Glutamatergic neuron (in vitro differentiated cells): ENCODE data around the gene NOS1. TPM values are rescaled to one million over a fixed set of nuclear protein-coding genes. Genes with fewer than 3 reads are reported as not detected.
A peak's percentile ranks its signal among the peaks of the same experiment; 100 is the strongest.
"Not testable (repeated sequence)": the region's sequence is repeated elsewhere in the genome, so short reads cannot be mapped to it uniquely, and the experiment has no call there.

Source experiments
- DNase-seq: peaks from one replicate; pipeline ENCODE4 v3.0.0; 2022
- H3K27ac Mint-ChIP-seq: one replicate; pipeline ENCODE4 v1.8.0; 2020; ENCODE audit warnings: mild to moderate bottlenecking, mixed read lengths, inconsistent platforms; ENCODE audit not compliant: unreplicated experiment
- H3K27me3 Mint-ChIP-seq: one replicate; pipeline ENCODE4 v1.8.0; 2020; ENCODE audit warnings: mild to moderate bottlenecking, moderate library complexity, mixed read lengths, inconsistent platforms; ENCODE audit not compliant: unreplicated experiment
- H3K36me3 Mint-ChIP-seq: one replicate; pipeline ENCODE4 v1.8.0; 2020; ENCODE audit warnings: mild to moderate bottlenecking, mixed read lengths, inconsistent platforms; ENCODE audit not compliant: unreplicated experiment
- H3K4me1 Mint-ChIP-seq: one replicate; pipeline ENCODE4 v1.8.0; 2020; ENCODE audit warnings: mild to moderate bottlenecking, low read depth, mixed read lengths, inconsistent platforms; ENCODE audit not compliant: unreplicated experiment
- H3K4me3 Mint-ChIP-seq: one replicate; pipeline ENCODE4 v1.8.0; 2020; ENCODE audit warnings: mild to moderate bottlenecking, mixed read lengths, inconsistent platforms; ENCODE audit not compliant: unreplicated experiment
- H3K9me3 Mint-ChIP-seq: one replicate; pipeline ENCODE4 v1.8.0; 2020; ENCODE audit warnings: mild to moderate bottlenecking, moderate library complexity, mixed read lengths, inconsistent platforms; ENCODE audit not compliant: unreplicated experiment
- total RNA-seq: library from RNA; stranded (reverse); fragmentation: NEBNext Ultra II Directional; extraction: Animal tissue kit (Norgen Biotek cat#: 25700); gene quantifications from one replicate; pipeline ENCODE4 v1.2.1, GENCODE V29; 2021; ENCODE audit not compliant: unreplicated experiment
- TF ChIP-seq, protein P1 (sequence below): fragments of 200-600 bp; sonication (generic); IDR thresholded peaks from one replicate; pipeline ENCODE4 v1.5.0; 2021; ENCODE audit not compliant: partially characterized antibody, unreplicated experiment

NOS1 gene
- total RNA-seq, 1 donor from 2014 or later, result 0.96 TPM

DNA sequence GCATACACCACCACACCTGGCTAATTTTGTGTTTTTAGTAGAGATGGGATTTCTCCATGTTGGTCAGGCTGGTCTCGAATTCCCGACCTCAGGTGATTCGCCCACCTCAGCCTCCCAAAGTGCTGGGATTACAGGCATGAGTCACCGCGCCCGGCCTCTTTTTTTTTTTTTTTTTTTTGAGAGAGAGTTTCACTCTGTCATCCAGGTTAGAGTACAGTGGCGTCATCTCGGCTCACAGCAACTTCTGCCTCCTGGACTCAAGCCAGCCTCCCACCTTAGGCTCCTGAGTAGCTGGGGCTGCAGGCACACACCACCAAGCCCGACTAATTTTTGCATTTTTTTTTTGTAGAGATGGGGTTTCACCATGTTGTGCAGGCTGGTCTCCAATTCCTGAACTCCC lies 166.4 kb downstream of the NOS1 start:
- H3K36me3 Mint-ChIP-seq, H3K4me1 Mint-ChIP-seq, DNase-seq, H3K27me3 Mint-ChIP-seq, H3K4me3 Mint-ChIP-seq, H3K9me3 Mint-ChIP-seq, H3K27ac Mint-ChIP-seq: not testable (repeated sequence)

DNA sequence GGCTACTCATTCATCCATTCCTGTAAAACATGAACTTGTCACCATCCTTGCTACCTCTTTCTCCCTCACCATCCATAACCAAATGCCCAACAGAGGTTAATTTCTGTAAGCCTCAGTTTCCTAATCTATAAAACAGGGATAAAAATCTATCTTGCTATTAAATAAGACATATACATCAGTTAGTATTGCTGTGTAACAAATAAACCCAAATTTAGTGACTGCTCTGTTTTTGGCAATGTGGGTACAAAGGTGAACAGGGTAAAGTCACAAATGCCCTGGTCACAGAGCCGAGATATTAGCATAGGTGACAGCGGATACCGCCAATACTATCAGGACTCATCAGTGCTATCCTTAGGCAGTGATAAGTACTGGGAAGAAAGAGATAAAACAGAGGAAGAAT lies 167.5 kb downstream of the NOS1 start:
- H3K36me3 Mint-ChIP-seq, result peaks cover 4% of the 10 kb centered on the region
- TF ChIP-seq, protein P1, sequence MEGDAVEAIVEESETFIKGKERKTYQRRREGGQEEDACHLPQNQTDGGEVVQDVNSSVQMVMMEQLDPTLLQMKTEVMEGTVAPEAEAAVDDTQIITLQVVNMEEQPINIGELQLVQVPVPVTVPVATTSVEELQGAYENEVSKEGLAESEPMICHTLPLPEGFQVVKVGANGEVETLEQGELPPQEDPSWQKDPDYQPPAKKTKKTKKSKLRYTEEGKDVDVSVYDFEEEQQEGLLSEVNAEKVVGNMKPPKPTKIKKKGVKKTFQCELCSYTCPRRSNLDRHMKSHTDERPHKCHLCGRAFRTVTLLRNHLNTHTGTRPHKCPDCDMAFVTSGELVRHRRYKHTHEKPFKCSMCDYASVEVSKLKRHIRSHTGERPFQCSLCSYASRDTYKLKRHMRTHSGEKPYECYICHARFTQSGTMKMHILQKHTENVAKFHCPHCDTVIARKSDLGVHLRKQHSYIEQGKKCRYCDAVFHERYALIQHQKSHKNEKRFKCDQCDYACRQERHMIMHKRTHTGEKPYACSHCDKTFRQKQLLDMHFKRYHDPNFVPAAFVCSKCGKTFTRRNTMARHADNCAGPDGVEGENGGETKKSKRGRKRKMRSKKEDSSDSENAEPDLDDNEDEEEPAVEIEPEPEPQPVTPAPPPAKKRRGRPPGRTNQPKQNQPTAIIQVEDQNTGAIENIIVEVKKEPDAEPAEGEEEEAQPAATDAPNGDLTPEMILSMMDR, result no peak
- DNase-seq, result no peak
- H3K4me1 Mint-ChIP-seq, result peaks cover 3% of the 10 kb centered on the region
- H3K27ac Mint-ChIP-seq, result no peak overlapping the region
- H3K9me3 Mint-ChIP-seq, result peaks cover 9% of the 10 kb centered on the region
- peaks cover 4% of the 10 kb centered on the region for H3K27me3 Mint-ChIP-seq
- no peak overlapping the region for H3K4me3 Mint-ChIP-seq

DNA sequence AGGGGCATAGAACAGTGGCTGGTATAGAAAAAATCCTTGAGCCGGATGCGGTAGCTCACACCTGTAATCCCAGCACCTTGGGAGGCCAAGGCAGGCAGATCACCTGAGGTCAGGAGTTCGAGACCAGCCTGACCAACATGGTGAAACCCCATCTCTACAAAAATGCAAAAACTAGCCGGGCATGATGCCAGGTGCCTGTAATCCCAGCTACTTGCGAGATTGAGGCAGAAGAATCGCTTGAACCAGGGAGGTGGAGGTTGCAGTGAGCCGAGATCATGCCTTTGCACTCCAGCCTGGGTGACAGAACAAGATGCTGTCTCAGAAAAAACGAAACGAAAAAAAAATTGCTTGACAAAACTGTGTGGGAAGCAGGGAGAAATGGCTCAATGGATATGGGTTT lies 168.8 kb downstream of the NOS1 start:
- not testable (repeated sequence) for H3K4me1 Mint-ChIP-seq, H3K4me3 Mint-ChIP-seq, H3K9me3 Mint-ChIP-seq, H3K27me3 Mint-ChIP-seq, H3K27ac Mint-ChIP-seq, DNase-seq, H3K36me3 Mint-ChIP-seq

DNA sequence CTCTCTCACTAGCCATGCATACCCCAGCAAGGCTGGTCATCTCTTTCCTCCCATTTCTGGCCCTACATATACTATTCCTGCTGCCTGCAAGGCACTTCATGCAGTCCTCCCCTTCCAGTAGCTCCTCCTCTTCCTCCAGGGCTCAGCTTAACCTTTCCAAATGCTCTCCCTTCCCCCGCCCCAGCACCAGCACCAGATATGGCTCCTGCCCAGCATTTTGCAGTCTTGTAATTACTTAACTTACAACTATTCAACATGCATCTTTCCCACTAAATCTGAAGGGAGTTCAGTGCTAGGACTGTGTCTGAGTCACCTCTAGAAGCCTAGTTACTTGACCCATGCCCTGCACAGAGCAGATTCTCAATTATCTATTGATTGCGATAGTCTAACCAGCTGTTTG lies 169.4 kb downstream of the NOS1 start:
- TF ChIP-seq, protein P1, result no peak
- peaks cover 5% of the 10 kb centered on the region for H3K4me1 Mint-ChIP-seq
- peaks cover 9% of the 10 kb centered on the region for H3K9me3 Mint-ChIP-seq
- H3K27me3 Mint-ChIP-seq, result peaks cover 3% of the 10 kb centered on the region
- no peak for DNase-seq
- peaks cover 4% of the 10 kb centered on the region for H3K36me3 Mint-ChIP-seq
- H3K4me3 Mint-ChIP-seq, result no peak overlapping the region
- H3K27ac Mint-ChIP-seq, result no peak overlapping the region

DNA sequence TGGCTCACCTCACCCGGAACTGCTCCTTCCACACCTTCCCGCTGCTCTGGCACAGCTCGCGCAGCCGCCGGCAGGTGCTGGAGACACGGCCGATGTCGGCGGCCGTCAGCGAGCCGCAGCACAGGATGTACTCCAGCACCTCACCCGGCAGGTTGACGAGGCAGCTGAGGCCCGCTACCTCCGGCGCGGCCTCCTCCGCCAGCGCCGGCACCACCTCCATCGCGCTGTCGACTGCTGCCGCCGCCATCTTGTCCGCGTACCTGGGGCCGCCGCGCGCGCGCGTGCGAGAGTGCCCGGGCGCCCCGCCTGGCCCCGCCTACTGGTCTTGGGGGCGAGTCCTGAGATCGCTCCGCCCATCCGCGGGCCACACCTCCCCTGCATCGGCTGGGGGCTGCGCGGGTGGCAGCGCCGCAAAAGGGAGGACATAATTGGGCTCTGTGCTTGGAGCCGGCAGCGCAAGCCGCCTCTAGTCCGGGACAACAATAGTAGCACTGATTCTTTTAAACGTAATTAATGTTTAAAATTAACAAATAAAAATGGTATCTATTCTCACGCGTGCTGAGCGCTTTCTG lies 171.1 kb downstream of the NOS1 start, which contains the start of gene FBXO21:
Gene FBXO21, minus strand, starts transcription at position 261 of the 572 bp plus-strand sequence. Its CDS starts 14 bp downstream, at position 247.
- H3K27me3 Mint-ChIP-seq, result peaks cover 3% of the 10 kb centered on the region
- peaks cover 4% of the 10 kb centered on the region for H3K36me3 Mint-ChIP-seq
- peak within 1 kb of the TSS; percentile 95 for H3K4me3 Mint-ChIP-seq
- H3K4me1 Mint-ChIP-seq, result peaks cover 5% of the 10 kb centered on the region
- H3K9me3 Mint-ChIP-seq, result peaks cover 9% of the 10 kb centered on the region
- TF ChIP-seq, protein P1, result no peak
- peak within 1 kb of the TSS; percentile 74 for H3K27ac Mint-ChIP-seq
- DNase-seq, result peak; percentile 95

DNA sequence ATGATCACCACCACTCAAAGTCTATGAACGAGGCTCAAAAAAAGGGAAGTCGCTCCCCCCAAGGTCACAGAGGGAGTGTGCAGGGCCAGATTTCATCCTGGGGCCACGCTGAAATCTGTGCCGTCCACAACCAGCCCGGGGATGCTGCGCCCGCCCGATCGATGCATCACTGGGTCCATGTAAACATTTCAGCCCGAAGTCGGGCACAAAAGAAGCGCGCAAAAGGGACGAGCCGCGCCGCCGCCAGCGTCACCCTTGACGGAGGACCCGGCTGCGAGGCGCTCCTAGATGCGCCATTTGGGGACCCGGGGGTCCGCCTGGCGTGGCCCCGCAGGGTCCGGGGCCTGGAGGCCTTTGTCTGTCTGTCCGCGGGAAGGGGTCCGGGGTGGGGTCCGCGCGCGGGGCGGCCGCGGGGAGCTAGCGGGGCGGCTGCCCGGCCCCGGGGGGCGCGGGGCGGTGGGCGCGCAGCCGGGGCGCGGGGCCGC lies 171.7 kb downstream of the NOS1 start:
- peaks cover 4% of the 10 kb centered on the region for H3K36me3 Mint-ChIP-seq
- peak overlapping the region; percentile 95 for H3K4me3 Mint-ChIP-seq
- H3K9me3 Mint-ChIP-seq, result peaks cover 9% of the 10 kb centered on the region
- TF ChIP-seq, protein P1, result no peak
- H3K4me1 Mint-ChIP-seq, result peaks cover 5% of the 10 kb centered on the region
- peak; percentile 68 for DNase-seq
- peaks cover 3% of the 10 kb centered on the region for H3K27me3 Mint-ChIP-seq
- H3K27ac Mint-ChIP-seq, result peak overlapping the region; percentile 74
